Fibroblast of upper back skin (primary cell): ENCODE data around the gene APOL2.
"Not testable (repeated sequence)": the region's sequence is repeated elsewhere in the genome, so short reads cannot be mapped to it uniquely, and the experiment has no call there.

Experiments
- DNase-seq: peaks from one replicate; pipeline ENCODE4 v3.0.0-alpha.2; 2013

The APOL2 gene

DNA sequence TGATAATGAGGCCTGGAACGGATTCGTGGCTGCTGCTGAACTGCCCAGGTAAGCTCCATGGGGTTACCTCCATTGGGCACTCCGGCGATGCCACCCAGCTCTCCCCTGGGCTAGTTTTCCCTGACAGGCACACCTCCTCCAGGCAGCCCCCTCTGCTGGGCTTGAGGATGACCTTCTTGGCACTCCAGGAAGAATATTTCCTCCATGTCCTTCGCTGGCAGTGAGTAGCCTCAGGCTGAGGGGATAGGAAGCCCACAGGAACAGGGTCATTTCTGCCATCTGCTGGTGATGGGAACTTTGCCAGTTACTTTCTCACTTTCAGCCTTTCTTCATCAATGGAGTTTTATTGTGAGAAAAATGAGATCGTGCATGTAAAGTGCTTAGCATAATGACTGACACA is 22.3 kb upstream of the APOL2 start:
- DNase-seq = not testable (repeated sequence)

DNA sequence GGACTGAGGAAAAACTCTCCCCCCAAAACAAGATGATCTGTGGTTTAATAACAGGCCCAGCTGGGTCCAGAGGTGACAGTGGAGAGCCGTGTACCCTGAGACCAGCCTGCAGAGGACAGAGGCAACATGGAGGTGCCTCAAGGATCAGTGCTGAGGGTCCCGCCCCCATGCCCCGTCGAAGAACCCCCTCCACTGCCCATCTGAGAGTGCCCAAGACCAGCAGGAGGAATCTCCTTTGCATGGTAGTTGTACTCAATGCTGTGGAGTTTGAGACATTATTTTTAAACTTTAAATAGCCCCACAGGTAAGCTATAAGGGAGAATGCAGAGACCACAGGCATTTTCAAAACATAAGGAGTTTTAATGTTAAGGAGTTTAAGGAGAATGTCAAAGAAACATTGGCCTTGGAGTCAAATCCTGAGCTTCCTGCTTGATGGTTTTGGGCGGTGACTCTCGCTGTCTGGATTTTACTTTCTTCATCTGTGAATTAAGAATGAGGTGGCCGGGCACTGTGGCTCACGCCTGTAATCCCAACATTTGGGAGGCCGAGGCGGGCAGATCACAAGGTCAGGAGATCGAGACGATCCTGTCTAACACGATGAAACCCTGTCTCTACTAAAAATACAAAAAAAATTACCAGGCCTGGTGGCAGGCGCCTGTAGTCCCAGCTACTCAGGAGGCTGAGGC is 20.4 kb upstream of the APOL2 start:
- DNase-seq = no peak

DNA sequence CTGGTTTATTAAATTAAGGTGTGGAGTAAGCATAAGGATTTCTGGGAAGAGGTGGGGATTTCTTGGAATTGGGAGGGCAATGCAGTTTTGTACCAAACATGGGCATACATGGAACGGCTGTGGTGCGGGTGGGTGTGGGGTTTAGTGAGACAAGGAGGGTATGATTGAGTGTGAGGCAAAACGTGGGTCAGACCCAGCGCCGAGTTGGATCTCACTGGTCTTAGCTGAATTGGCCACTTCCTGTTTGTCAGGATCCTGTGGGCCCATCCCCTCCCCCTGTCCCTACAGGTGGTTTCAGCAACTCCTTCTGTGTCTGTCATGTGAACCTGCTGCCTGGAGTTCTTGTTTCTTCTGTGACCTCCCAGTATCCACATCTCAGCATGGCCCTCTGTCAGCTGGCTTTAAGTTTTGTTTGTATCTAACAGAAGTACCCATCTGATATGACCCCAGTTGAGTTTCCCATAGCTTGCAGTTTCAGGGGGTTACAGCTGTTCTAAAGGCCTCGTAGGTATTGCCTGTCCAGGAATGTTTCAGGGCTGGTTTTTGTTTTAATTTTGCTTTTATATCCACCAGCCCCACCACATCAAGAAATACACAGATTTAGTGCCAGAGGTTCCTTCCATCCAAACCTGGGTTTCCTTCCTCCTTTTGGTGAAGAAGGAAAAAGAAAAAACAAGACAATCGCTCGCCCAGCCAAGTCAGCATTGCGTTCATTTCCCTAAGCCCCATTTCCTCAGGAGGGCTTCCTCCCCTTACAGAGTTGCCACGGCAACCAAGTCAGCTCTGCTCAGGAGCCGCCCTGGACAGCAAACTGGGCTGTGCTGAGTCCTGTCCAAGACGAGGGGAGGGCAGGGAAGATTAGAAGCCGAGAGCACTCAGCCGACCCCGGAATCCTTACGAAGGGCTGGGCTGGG is 19.6 kb upstream of the APOL2 start:
- peak; percentile 73 for DNase-seq

DNA sequence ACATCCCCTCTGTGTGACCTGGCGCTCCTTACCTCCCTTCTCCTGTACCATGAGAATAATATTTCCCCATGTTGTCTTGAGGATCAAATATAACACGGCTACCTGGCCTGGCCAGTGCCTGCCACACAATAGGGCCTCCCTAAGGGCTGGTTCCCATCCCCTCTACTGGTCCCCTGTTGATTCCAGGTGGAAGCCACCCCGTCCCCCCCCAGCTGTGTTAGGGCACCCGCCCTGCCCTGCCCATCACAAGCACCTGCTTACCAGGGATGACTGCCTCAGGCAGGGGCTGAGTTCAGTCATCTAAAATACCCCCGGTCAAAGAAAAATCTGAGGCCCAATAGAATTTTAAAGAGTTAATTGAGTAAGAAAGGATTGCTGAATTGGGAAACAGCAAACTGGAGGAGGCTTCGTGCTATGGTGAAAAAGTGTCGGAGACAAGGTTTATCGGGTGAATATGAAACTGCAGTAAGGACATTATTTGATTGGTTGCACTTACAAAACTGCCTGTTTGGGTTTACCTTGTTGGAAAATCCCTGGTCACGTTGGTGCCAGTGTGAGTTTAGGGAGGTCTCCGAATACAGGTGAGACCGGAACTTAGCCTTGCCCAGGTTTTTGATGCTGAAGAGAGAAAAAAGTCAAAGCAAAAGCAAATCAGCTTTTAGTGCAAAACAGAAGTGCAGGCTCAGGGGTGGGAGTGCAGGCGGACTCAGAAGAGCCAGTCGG is 18.8 kb upstream of the APOL2 start:
- no peak for DNase-seq

DNA sequence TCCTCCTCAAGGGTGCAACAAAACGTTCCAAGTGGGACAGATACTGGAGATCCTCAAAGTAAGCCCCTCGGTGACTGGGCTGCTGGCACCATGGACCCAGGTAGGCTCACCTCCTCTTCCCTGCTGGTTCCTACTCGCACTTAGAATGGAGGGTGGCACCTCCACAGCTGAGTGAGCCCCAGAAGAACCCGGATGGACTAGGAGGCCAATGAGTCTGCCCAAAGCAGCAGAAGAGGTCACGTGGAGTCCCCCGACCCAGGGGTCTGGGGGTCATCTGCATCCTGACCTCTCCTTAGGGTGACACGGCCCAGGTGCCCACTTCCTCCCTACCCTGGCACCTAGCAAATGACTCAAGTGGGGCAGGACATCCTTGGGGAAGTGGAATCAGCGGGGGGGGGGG is 18.0 kb upstream of the APOL2 start:
- no peak for DNase-seq

DNA sequence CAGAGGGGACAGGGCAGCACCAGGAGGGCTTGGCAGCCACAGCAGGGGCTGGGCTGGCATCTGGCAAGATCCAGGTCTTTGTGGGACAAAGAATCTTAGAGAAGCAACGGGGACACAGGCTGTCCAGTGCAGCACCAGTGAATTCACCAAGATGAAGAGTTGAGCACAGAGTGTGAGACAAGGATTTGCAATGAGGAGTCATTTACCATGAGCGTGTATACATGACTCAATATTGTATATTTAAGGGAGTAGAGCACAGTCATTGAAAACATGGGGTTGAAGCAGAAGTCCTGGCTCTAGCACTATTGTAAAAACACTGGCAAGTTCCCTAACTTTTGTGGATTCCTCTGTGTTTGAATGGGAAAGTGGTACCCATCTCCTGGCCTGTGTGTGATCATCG is 17.2 kb upstream of the APOL2 start:
- no peak for DNase-seq

DNA sequence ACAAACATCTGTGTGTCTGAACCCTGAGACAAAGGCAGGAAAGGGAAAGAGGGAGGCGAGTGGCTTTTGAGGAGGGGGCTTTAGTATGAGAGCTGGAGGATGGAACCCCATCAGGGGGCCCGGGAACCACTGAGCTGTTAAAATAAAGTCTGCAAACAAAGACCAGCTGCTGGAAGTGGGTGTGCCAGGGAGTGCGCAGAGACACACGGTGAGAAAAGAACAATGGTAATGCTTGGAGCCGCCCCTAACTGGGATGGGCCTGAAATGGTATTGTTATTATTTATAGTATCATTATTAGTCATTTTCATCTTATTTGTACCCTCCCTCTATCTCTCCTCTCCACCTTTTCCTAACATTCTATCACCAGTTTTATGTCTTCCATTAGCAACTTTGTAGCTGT is 16.2 kb upstream of the APOL2 start:
- DNase-seq = not testable (repeated sequence)

DNA sequence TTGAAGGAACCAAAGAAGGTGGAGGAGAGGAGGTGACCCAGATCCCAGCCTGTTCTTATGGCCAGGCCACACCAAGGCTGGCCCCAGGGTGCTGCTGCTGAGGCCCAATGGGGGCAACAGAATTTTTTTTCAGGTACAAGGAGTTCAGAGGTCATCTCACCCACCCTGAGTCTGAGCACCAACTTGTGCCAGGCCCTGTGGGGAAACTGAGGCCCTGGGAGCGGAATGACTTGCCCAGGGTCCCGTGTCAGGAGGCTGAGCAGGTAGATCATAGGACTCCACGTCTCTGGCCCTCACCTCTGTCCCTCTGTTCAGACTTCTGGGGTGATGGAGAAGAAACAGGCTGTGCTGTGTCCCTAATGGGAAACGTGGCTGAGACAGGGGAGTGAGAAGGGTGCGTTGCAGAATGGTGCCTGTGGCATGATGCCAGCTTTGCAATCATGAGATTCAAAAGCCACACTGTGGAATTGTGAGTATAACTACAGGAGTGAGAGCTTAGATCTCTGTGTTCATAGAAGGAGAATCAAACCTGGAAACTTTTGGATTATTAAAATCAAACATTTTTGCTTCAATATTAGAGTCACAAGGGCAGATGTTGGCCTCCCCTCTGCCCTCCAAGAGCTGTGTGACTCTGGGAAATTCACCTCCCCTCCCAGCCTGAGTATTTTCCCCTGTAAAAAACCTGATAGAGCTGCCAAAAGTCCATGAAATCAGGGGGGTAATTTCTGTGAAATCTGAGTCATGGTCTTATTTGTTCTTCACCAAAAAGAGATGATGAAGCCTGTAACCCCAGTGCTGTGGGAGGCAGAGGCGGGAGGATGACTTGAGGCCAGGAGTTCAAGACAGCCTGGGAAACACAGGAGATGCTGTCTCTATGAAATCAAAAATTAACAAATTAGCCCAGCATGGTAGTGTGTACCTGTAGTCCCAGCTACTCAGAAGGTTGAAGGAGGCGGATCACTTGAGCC is 14.5 kb upstream of the APOL2 start:
- DNase-seq = no peak

DNA sequence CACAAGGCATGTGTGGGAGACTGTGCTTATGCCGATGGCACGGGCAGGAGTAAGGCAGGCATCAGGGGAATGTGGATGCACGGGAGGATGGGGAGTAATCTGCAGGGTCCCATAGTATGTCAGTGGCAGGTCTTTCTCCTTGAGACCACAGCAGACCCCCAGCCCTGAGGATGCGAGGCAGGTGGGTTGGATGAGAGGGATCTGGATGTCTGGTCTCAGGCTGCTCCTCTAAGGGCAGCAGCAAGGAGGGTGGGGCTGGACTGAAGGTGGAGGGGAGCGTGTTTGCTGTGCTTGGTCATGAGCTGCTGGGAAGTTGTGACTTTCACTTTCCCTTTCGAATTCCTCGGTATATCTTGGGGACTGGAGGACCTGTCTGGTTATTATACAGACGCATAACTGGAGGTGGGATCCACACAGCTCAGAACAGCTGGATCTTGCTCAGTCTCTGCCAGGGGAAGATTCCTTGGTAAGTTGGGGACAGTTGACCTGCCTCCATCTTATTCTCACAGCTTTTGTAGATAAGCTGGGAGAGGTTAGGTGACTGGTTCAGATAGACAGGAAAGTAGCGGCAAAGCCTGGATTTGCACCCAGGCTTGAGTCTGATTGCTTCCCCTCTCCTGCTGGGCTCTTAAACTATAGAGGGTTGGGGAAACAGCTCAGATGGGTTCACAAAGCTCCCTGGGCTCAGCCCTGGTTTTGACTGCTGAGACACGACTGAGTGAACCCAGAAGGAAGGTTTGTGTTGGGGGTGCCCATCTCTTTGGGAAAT is 13.6 kb upstream of the APOL2 start, which contains the start of gene APOL1:
TSS of gene APOL1 (plus strand) at position 380 of the 769 bp plus-strand sequence. CDS start 1,823 bp downstream, outside the sequence.
- no peak for DNase-seq

DNA sequence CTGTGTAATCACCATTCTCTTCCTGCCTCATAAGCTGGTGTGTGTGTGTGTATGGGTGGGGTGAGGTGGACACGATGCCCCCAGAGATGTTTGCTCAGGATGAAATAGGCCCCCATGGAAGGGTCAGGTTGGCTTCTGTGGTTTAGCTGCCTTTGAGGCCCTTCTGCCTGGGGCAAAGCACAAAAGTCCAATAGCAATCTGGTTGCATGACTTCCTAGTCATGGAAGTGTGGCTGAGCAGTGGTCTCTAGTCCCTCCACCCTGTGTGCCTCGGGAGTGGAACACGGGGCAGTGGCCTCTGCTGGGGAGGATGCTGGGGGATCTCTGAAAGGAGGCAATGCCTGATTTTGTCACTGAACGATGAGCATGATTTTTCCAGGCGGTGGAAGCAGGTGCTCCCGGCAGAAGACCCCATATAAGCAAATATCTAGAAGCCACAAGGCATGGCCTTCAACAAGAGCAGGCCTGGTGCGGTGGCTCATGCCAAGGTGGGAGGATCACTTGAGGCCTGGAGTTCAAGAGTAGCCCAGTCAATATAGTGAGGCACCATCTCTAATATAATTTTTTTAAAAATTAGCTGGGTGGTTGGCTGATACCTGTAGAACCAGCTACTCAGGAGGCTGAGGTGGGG is 12.8 kb upstream of the APOL2 start:
- not testable (repeated sequence) for DNase-seq

DNA sequence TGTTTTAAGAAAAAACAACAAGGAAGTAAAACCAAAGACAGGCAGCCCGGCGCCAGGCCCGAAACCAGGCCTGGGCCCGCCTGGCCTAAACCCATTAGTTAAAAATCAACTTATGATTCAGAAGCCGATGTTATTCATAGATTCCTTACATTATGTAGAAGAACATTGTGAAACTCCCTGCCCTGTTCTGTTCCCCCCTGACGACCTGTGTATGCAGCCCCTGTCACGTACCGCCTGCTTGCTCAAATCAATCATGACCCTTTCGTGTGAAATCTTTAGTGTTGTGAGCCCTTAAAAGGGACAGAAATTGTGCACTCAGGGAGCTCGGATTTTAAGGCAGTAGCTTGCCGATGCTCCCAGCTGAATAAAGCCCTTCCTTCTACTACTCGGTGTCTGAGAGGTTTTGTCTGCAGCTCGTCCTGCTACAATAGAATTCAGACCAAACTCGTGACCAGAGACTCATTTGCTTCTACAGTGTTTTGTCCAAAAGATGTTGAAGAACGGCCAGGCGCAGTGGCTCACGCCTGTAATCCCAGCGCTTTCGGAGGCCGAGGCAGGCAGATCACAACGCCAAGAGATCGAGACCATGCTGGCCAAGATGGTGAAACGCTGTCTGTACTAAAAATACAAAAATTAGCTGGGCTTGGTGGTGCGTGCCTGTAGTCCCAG is 11.1 kb upstream of the APOL2 start:
- DNase-seq = not testable (repeated sequence)

DNA sequence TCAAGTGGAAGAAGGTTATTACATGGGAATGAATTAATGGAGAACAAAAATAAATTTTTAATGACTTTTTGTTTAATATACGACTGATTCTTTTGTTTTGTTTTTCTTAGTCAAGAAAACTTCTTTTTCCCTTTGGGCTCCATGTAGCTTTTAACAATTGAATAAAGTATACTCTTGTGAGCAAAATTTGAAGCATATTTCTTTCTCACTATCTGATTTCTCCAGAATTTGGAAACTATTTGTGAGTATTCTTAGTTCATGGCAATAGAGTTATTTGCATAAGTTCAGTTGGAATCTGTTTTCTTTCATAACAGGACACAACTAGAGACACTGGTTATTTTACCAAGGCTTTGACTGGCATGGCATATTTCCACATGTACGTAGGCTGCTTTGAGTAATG is 9.8 kb upstream of the APOL2 start:
- DNase-seq = no peak

DNA sequence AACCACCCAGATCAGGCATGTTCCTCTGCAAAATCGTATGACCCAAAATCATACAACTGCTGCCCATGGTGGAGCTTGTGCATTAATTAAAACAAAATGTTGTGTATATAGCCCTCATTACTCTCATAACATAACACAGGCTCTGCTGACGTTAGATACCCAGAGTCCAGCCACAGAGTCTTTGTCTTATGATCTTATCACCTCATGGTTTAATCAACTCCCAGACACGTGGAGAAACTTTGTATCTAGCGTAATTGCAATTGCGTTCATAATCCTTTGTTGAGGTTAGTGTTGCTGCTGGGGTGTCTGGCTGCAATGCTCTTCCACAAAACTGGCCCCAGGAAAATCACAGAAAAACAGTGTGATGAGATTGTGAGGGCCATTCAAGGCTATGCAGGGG is 8.6 kb upstream of the APOL2 start:
- DNase-seq = no peak

DNA sequence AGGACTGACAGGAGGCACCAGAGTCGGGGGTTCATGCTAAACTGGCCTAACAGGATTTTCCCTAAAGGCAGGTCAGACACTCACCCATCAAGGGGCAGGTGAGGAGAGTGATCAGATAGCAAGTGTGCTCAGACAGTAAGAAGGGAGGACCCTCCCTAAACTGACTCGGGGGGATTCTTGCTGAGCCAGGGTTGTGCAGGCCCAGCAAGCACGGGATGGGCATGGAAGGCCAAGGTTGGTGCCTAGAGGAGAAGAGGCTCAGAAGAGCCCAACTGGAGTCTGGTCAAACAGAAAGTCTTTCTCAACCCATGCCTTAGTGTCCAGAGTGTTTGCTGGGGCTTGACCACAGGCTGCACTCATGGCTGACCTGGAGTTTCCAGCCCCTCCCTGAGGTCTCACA is 7.4 kb upstream of the APOL2 start:
- DNase-seq = no peak

DNA sequence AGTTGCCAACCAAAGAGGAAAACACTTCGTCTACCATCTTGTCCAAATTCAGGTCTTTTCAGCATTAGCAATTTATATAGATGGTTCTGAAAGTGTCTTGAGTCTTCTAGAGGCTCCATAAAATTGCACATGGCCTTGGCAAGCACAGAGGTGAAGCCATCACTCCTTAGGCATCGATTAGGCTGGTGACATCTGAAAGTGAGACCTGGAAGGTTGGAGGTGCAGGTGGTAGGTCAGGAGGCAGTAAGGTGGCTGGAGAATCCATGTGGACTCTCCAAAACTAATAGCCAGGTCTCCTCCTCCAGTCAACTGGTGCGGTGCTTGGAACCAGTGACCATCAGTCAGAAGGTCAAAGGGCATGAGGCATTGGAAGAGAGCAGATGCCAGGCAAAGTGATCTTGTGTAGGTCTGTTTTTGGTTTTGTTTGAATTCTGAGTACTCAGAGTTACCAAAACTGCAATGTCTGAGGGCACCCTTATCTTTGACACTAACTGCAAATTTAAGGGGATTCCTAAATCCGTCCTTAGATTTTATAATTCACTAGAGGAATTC is 6.6 kb upstream of the APOL2 start:
- DNase-seq = no peak

DNA sequence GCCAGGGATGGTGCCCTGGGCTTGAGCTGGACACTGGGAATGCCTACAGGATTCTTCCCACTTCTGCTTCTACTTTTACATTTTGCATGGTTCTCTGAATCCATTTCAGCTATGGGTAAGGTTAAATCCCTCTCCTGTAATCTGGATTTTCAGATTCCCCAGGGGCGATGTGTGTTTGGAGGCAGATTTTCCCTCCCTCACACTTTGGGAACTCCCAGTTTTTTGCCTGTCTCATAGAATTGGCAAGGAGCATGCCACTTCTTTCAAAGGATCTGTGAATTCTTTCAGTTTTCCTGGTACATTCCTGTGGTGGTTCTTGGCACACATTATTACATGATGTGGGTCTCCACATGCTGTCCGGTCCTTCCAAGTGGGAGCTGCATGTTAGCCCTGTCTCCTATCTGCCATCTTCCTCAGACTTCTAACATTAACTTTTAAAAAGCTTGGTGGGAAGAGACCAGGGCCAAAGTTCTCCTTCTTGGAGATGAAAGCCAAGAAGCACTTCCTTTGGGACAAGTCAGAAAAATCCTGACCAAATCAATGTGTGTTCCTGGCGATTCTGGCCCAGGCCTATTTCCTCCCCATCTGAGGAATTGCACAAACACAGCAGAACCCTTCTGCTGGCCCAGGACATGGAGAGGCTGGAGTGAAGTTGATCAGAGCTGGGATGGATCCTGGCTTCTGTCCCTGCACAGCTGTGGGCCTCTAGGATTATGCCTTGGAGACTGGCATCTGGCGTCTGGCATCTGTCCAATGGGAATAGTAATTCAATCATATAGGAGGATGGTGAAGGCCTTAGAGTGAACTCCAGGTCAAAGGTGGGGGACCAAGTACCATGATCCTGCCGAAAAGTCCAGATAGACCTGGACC is 5.4 kb upstream of the APOL2 start:
- peak; percentile 84 for DNase-seq

DNA sequence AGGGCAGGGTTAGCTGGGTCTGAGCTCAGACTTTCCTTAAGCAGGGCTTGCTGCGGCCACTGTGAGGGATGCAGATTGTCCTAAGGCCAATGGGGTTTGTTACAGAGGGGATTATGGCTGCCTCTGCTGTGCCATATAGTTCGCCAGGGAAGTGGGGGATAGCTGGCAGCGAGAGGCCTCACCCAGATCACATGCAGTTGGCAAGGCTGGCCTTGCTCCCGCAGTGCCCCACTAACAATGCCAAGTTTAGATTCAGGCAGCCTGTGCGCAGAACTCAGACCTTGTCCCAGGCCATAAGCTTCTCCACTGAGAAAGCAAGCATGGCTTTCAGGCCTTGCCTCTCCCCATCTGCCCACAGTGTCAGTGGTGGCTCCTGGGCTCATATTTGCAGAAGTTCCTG is 4.7 kb upstream of the APOL2 start:
- DNase-seq = no peak

DNA sequence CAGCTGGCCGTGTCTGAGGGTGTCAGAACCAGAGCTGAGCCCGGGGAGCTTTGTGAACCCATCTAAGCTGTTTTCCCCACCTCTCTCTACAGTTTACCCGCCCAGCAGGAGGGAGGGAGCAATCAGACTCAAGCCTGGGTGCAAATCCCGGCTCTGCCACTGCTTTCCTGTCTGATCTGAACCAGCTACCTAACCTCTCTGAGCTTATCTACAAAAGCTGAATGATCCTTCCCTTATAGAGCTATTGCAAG is 252 bp downstream of the APOL2 start:
- DNase-seq = no peak

DNA sequence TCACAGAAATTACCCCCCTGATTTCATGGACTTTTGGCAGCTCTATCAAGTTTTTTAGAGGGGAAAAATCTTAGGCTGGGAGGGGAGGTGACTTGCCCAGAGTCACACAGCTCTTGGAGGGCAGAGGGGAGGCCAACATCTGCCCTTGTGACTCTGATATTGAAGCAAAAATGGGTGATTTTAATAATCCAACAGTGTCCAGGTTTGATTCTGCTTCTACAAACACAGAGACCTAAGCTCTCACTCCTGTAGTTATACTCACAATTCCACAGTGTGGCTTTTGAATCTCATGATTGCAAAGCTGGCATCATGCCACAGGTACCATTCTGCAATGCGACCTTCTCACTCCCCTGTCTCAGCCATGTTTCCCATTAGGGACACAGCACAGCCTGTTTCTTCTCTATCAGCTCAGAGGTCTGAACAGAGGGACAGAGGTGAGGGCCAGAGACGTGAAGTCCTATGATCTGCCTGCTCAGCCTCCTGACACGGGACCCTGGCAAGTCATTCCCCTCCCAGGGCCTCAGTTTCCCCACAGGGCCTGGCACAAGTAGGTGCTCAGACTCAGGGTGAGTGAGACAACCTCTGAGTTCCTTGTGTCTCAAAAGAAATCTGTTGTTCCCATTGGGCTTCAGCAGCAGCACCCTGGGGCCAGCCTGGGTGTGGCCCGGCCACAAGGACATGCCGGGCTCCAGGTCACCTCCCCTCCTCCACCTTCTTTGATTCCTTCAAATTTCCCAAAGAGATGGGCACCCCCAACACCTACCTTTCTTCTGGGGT is 766 bp downstream of the APOL2 start:
- DNase-seq = no peak
